Islet precursor cell (in vitro differentiated cells): ENCODE results near the gene CDKN1B.

ENCODE experiments used
- DNase-seq: peaks from one replicate; pipeline ENCODE4 v3.0.0-alpha.2; 2018

The CDKN1B gene

DNA sequence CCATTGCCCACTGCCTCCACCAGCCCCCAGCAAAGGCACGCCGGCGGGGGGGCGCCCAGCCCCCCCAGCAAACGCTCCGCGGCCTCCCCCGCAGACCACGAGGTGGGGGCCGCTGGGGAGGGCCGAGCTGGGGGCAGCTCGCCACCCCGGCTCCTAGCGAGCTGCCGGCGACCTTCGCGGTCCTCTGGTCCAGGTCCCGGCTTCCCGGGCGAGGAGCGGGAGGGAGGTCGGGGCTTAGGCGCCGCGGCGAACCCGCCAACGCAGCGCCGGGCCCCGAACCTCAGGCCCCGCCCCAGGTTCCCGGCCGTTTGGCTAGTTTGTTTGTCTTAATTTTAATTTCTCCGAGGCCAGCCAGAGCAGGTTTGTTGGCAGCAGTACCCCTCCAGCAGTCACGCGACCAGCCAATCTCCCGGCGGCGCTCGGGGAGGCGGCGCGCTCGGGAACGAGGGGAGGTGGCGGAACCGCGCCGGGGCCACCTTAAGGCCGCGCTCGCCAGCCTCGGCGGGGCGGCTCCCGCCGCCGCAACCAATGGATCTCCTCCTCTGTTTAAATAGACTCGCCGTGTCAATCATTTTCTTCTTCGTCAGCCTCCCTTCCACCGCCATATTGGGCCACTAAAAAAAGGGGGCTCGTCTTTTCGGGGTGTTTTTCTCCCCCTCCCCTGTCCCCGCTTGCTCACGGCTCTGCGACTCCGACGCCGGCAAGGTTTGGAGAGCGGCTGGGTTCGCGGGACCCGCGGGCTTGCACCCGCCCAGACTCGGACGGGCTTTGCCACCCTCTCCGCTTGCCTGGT is at the start of gene CDKN1B:
CDKN1B (plus strand) TSS at position 576 of the 793 bp plus-strand sequence. CDS start 472 bp downstream, outside the sequence.
- DNase-seq, result peak; percentile 93

DNA sequence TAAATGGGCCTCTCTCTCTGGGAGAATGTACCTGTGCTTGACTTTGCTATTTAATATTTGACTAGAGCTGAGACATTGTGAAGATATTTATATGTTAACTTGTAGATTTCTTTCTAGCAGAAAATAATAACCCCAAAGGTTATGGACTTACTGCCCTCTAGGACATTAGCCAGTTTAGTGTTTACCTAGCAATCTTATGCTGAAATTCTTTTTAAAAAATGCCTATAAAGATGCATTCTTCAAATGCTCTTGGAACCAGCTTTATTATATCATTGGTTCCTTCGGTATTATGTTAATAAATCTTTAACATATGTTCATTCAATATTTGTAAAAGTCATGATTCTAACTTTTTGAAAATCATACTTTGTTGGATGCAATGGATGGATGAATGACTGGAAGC is 49.2 kb upstream of the CDKN1B start:
- DNase-seq, result no peak

DNA sequence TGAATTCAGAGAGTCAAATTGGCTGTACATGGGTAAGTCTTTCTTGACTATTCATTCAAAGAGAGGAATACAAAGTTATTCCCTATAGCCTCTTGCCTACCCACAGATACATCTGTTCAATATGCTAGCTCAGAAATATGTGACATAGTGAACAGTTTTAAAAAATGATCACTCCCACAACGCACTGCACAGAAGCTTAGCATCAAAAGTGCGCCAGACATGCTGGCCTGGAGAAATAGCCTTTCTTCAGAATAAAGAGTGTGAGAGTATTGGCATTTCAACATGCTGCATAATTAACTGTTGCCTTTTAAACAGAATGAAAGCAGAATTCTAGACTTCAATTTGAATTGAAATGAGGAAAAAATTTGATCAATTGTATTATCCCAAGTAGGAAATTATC is 48.1 kb upstream of the CDKN1B start:
- no peak for DNase-seq

DNA sequence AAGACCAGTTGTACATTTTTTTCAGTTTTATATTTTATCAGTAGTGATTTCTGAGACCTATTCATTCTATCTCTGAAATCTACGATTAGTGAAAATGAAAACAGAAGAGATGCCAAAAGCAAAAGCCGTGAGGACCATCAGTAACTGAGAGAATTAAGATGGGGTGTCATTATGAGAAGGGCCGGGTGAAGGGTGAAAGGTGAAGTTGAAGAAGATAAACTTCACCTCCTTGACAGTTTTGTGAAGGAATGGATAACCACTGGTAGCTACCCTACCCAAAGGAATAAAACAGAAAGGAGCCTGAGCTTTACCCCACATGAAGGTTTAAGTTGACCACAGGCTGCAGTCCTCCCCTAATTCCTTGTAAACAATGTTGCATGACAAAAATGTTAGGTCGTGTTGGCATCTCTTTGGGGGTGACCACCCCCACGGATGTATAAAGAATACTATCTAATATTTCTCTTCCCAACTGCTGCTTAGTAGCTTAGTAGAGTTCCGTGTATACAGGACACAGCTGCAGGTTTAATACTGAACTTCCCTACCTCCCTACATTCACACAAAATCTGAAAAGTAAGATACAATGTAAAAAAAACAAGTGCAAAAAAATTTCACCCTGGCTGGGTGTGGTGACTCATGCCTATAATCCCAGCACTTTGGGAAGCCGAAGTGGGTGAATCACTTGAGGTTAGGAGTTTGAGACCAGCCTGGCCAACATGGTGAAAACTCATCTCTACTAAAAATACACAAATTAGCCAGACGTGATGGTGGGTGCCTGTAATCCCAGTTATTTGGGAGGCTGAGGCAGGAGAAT is 45.1 kb upstream of the CDKN1B start:
- DNase-seq, result no peak

DNA sequence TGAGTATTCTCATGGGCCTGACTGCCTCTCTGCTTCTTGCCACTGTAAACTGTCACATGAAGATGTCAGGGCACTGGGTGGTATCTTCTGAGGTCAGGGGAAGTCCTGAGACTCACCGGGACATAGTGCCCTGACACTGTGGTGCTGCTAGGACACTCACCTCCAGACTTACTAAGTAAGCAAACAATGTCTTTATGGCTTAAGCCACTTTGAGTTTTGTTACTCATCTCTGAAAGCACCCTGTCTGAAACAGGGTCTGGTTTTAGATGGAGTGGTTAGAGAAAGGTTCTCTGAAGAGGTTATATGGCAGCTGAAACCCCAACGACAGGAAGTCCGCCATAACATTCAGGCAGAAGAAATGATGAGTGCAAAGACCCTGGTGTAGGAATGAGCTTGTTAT is 43.9 kb upstream of the CDKN1B start:
- DNase-seq, result no peak

DNA sequence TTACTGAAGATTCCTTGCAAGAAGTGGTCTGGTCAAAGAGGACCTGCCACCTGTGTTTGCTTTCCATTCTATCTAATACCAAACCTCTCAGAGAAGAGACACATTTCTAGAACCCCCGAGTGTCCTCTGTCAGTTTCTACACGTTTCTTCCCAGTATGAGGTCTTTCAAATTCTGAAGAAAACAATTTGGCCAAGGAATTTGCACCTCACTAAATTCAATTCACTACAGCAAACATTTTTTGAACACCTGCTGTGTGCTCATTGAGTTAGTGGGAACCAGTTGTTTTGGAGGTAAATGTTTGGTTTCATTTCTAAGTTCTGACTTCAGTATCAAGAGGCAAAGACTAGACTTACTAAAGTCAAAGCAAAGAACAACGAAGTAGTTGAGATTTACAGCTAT is 40.6 kb upstream of the CDKN1B start:
- DNase-seq, result no peak

DNA sequence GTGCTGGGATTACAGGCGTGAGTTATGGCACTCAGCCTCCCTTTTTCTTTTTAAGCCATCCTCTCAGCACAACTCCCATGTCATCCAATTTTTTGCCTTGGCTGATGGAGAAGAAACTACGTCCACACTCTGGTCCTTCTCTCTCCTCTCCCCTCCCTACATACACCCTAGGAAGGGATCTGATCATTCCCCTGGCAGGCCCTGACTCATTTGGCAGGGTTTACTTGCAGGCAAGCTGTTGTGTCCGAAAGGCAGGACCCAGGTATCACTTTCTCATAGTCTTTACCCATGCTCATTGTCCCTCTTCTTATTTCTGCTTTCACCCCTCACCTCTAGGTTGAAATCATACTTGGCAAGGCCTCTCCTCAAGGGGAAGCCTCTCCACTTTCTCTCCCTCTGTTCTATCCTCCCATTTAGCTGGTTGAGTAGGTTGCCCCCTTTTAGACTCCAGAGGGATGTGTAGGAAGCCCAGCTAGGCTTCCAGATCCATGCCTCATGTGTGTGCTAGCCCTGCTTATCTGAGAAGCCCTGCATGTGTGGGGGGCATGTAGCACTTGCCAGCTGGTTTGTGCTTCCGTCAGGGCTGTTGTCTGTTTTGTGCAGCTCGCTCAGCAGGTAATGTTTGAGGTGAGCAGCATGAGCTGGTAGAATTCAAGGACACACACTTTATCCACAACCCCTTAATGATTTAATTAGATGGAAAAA is 36.0 kb upstream of the CDKN1B start:
- no peak for DNase-seq

DNA sequence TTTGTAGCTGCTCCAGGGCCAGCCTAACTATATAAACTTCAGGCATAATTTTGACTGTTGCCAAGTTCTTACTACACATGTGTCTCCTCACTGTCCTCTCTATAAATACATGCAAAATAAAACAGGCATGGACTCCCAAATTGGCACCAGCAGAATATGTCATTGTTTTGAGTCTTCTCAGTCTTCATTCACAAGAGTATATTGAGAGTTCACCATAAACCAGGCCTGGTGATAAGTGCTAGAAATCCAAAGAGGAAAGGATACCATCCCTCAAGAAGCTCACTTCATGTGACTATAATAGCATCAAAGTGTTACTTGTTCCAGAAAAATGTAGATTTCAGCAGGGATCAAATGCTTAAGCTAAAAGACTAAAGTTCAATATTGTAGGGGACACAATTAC is 34.9 kb upstream of the CDKN1B start:
- DNase-seq, result no peak

DNA sequence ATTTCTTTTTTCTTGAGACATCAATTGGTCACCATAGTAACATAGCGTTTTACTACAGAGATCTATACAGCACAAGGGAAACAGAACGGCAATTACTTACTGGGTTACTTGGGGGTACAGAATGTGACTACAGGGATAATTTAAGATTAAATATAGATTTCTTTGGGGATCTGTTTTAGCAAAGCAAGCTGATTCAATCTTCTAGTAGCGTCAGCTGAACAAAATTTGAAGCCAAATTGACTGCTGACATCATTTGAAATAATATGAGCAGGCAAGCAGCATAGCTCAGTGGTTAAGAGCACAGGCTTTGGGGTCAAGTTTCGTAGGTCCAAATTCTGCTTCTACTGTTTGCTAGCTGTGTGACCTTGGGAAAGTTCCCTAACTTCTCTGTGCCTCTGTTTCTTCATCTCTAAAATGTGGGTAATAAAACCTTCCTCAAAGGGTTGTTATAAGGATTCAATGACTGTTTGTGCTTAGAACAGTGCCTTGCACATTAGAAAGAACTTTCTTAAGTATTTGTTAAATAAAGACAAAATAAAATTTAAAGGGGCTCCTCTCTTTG is 34.0 kb upstream of the CDKN1B start:
- DNase-seq, result no peak

DNA sequence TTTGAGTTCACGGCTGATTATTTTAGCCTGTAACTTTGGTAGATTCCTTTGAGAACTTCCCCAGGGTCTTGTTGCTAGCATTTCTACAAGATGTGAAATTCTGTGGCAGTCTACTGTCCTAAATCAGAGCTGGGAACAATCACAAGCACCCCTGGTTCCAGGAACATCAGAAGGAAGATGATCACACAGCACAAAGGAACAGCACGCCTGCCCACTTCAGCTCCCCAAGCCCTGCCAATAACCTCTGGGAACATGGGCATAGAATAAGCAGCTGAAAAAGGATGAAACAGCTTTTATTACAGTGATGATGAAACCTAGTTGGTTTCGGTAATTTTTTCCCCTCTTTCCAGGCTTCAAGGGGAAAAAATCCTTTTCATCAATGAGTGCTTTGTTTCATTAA is 33.4 kb upstream of the CDKN1B start:
- no peak for DNase-seq

DNA sequence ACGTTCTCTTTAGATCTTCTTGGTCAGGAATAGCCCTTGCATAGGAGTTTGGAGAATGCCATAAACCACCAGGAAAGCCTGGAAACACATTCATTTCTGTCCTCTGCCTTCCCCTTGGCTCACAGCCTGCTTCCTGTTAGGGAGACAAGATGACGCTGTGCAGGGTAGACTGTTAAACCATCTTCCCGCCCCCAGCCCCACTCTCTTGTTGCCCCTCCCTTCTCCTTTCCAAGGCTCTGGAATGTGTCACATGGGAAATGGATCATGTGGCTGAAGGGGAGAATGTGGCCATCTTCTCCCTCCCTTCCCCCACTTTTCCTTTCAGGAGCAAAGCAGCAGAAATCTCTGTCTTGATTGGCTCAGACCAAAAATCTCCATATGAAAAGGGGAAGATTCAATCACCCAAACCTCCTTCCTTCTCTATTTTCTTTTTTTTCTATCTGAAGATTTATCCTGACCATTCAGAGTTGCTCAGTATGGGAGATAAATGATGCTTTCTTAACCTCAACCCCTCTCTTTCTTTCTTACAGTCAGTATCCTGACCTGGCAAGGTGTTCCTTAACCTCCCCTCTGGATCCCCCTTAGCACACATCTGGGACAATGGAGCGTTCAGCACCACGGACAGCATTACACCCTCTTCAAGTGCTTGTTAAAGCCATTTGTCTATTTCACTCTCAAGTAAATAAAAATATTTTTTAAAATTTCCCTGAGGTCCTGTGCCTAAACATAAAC is 32.6 kb upstream of the CDKN1B start:
- peak; percentile 98 for DNase-seq

DNA sequence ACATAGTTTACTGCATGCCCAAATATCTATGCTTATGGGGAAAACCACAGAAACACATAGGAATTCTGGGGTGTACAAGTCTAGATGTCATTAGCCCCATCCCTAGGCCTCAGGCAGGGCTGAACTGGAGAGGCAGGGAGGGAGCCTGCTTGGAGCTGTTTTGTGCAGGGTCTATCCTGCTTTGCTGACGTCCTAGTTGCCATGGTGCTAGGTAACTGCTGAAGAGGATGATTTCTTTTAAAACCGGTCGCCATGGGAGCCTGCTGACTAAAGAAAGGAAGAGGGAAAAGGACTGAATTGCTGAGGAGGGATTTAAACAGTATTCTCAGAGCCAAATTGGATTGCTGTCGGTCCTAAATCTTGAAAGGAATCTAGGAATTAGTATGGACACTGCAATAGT is 31.9 kb upstream of the CDKN1B start:
- no peak for DNase-seq

DNA sequence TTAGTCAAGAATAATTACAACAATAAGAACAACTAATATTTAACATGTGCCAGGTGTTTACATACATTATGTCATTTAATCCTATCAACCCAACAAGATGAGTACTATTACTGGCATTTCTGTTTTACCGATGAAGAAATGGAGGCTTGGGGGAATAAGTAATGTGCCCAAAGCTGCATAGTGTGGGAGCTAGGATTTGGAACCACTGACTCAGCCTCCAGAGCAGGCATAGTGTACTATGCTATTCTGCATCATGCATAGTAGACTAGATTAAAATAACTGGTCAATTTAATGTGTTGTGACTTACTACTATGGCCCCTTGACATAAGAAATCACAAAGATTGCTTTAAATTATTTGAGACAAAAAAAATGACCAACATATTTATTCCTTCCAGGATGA is 30.7 kb upstream of the CDKN1B start:
- no peak for DNase-seq

DNA sequence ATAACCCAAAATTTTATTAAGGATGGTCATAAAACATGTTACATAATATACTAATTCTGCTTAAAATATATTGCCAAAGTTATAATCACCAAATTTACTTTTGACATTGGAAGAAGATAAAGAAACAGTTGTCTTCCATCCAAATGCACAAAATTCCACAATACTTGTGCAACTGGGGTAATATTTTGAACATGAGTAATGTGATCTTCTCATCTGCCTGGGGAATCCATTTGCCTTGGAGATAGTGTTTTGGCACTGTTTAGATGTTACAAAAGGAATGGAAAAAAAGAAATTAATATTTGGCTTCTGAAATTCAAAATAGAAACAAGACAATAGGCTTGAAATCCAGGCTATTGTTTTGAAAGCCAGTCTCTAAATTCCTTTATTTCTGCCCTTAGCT is 30.2 kb upstream of the CDKN1B start:
- DNase-seq, result no peak

DNA sequence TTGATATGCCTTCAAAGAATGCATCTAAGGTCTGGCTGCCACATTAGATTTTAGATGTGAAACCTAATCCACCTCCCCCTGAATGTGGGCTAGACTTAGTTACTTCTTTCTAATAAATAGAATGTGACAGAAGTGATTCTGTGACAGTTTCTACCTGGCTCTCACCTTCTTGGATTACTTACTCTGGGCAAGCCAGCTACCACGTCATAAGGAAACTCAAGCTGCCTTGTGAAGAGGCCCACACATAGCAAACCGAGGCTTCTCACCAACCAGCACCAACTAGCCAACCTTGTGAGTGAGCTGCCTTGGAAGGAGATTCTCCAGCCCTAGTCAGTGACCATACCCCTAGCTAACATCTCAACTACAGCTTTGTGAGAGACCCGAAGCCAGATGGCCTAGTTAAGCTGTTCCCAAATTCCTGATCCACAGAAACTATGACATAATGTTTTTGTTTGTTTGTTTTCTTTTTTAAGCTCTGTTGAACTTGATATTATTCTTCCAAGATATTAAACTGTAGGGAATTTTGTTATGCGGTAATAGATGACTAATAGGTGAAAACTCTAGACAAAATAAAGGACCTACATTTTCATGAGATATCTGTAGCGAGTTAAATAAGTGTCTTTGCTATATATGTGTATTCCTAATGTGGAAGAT is 27.4 kb upstream of the CDKN1B start:
- DNase-seq, result no peak

DNA sequence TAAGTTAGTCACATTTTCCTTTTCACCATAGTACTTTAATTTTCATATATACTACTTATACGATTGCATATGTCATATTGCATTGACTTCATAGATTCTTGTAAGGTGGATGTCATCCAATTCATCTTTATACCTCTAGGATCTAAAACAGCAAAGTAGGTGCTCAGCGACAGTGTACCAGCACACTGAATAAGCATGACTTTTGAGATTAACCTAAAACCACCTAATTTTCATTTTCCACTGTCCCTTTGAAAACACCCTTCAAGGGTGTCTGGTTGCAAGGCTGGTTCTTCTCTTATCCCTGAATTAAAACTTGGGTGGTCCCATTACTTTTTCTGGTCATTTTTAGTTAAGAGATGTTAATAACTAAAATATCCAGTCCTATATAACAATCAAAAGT is 25.6 kb upstream of the CDKN1B start:
- DNase-seq, result no peak

DNA sequence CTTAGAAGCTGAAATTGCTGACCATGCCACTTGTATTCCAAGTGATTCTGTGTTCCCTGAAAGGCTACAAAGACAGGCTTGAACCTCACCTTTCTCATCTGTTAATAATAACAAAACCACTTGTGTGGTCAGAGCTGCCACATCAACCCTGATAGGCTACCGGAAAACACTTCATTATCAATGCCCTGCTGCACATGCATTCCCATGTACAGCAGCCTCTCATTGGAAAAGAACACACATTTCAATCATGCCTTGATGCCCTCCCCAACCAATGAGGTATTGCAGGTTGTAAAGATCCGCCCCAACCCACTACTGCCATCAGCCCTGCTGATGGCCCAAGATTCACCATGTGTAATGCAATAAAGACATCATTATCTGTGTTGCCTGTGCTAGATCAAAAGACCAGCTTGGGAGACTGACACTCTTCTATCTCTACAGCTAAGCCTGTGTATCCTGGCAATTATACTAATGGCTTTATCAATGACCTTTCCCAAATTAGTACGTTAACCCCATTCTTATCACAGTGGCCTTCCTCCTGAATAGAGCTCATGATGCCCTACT is 24.0 kb upstream of the CDKN1B start:
- no peak for DNase-seq

DNA sequence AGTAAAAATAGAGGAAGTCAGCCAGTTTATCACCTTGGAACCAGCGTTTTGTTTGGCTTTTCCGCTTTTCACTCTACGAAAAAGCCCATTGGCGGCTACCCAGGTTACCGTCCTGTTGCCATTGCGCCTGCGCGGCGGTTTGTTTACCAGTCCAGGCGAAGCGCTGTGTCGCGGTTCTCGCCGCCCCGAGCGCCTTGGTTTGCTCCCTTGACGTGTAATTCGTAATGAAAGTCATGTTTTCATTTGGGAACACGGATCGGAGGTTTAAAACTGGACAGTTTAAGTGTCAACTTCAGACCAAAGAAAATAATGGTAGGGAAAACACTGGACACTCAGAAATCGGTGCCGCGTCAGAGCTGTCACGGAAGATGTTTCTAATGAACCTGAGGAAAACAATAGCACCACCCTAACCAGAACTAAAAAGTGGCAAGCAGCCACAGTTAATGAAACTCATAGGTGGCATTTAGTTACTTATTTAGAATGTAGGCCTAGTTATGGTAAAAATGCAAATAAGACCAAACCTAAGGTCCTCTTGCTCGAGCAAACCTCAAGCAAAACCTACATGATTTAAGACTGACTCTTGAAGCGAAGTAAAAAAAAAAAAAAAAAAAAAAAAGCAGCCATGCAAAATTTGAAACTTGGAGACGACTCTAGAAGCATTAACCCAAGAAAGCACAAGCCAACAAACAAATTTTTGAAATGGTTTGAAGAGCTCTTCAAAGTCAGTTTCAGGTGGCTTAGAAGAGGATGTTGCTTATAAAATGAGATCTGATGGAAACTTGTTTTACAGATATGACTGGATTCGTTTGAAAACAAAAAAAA is 20.4 kb upstream of the CDKN1B start:
- peak; percentile 93 for DNase-seq

DNA sequence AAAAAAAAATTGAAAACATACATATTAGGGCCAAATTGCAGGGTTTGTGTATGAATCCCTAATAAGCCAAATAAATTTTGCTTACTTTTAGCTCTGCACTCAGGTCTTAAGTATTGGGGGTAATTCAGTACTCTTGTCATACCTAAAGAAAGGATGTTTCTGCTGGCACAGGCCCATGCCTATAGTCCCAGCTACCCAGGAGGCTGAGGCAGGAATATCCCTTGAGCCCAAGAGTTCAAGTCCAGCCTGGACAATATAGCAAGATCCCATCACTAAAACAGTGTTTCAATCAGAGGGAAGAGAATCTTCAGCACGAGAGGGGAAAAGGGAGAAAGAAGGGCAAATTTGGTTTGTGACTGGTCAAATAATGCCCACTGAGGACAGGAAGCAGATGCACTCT is 17.8 kb upstream of the CDKN1B start:
- no peak for DNase-seq

DNA sequence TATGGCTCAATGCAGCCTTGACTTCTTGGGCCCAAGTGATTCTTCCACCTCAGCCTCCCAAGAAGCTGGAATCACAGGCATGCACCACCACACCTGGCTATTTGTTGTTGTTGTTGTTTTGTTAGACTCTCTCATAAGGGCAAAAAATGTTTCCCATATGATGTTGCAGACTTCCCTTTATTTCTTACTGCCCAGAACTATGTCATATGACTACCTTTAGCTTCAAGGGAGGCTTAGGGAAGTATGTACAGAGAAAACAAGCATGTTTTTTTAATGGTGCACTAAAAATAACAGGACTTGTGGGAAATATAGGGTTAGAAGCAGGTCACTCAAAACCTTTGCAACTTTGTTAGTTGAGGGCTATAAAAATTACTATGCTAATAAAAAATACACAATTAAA is 16.9 kb upstream of the CDKN1B start:
- DNase-seq, result no peak

DNA sequence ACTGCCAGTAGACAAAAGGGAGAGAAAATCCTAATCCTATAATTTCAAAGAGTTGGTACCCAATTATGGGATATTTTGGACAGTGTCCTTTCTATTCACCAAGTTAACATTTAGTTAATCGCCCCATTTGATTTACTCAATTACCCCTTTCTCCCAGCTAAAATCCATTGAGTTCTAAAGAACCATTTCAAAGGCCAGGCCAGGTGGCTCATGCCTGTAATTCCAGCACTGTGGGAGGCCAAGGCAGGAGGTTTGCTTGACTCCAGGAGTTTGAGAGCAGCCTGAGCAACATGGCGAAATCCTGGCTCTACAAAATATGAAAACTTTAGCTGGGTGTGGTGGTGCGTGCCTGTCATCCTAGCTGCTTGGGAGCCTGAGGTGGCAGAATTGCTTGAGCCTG is 15.7 kb upstream of the CDKN1B start:
- no peak for DNase-seq
